ENCODE results near the gene BTN2A1. TPM values are rescaled to one million over a fixed set of nuclear protein-coding genes. Genes with fewer than 3 reads are reported as not detected.
"Not testable (repeated sequence)": the region's sequence is repeated elsewhere in the genome, so short reads cannot be mapped to it uniquely, and the experiment has no call there.

The BTN2A1 gene
- total RNA-seq, 1 experiment from 2014 or later: 17.2 TPM

DNA sequence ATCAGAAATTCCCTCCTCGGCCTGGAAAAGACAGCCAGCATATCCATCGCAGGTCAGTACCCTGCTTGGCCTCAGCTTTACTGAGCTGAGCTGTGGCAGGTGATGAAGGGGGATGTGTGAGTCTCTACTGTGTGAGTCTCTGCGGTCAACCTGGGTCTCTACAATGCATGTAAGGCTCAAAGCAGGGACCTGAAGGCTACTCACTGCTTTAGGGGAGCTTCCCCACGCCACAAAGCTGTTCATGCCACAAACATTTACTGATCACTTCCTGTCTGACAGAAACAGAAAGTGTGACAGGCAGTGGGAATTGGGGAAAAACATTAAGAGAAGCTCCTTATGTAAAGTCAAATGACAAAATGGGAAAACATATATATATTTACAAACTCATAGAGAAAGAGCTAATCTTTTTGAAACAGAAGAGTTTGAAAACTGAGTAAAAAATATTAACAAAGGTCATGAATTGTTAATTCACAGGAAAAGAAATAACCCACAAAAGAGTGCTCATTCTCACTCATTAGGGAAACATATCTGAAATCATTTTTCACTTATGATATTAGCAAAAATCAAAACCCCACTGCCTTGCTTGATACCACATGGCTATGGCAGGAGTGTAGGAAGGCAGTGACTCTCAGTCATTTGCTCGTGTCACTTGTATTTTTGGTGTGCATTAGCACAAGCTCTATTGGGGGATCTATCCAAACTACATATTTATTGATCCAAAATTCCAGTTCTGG is 11.7 kb upstream of the BTN2A1 start:
- Histone ChIP-seq H3K36me3 (no peaks in the 10 kb centered on the region), H3K9me3 (replicated peaks) (no peaks in the 10 kb centered on the region), H3K27ac (no peak overlapping the region), H3K4me1 (no peaks in the 10 kb centered on the region), H3K27me3 (no peaks in the 10 kb centered on the region), H3K4me3 (no peak overlapping the region)
- DNase-seq: no peak

DNA sequence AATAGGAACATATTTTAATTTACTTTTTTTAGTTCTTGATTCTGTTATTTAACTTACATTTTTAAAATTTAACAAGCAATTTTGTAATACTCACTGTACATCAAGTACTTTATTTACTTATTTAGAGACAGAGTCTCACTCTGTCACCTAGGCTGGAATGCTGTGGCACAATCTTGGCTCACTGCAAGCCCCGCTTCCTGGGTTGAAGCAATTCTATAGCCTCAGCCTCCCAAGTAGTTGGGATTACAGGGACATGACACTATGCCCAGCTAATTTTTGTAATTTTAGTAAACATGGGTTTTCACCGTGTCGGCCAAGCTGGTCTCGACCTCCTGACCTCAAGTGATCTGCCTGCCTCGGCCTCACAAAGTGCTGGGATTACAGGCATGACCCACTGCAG is 10.5 kb upstream of the BTN2A1 start:
- no peaks in the 10 kb centered on the region for H3K36me3 ChIP-seq
- H3K27ac ChIP-seq: no peak overlapping the region
- DNase-seq: no peak
- no peak overlapping the region for H3K4me3 ChIP-seq
- H3K27me3 ChIP-seq: no peaks in the 10 kb centered on the region
- H3K9me3 ChIP-seq (replicated peaks): no peaks in the 10 kb centered on the region
- H3K4me1 ChIP-seq: no peaks in the 10 kb centered on the region

DNA sequence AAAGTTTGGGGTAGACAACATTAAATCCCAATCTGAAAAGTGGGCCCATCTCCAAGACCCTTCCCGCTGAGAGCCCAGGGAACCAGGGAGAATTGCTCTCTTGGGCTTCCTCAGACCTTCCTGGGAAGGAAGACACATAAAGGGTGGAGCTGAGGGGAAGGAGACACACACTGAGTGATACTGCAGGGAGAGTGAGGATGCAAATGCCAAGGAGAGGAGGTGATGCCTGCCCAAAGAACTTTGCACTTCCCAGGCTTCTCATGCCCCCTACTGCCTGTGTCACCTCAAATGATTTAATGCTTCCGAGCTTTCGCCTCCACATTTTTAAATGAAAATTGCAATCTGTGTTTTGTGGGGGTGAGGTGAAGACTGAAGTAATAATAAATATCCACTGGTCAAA is 7.5 kb upstream of the BTN2A1 start:
- no peaks in the 10 kb centered on the region for H3K36me3 ChIP-seq
- no peaks in the 10 kb centered on the region for H3K4me1 ChIP-seq
- no peak overlapping the region for H3K4me3 ChIP-seq
- no peaks in the 10 kb centered on the region for H3K27me3 ChIP-seq
- no peak for DNase-seq
- H3K9me3 ChIP-seq (replicated peaks): no peaks in the 10 kb centered on the region
- no peak overlapping the region for H3K27ac ChIP-seq

DNA sequence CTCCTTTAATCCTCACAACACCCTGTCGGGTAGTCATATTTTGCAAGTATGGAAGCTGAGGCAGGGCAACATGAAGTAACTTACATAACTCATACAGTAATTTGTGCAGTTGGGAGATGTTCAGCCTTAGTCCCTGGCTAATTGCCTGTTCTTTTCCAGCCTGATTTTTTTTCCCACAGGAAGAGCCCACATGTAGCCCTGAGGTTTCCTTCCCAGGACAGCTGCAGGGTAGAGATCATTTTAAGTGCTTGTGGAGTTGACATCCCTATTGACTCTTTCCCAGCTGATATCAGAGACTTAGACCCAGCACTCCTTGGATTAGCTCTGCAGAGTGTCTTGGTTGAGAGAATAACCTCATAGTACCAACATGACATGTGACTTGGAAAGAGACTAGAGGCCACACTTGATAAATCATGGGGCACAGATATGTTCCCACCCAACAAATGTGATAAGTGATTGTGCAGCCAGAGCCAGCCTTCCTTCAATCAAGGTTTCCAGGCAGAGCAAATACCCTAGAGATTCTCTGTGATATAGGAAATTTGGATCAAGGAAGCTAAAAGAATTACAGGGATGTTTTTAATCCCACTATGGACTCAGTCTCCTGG is 5.0 kb upstream of the BTN2A1 start:
- peak; percentile 22 to 67 for DNase-seq
- Histone ChIP-seq H3K9me3 (replicated peaks) (no peaks in the 10 kb centered on the region), H3K4me1 (peaks cover 4% of the 10 kb centered on the region), H3K27me3 (no peaks in the 10 kb centered on the region), H3K4me3 (no peak overlapping the region), H3K36me3 (no peaks in the 10 kb centered on the region), H3K27ac (no peak overlapping the region)

DNA sequence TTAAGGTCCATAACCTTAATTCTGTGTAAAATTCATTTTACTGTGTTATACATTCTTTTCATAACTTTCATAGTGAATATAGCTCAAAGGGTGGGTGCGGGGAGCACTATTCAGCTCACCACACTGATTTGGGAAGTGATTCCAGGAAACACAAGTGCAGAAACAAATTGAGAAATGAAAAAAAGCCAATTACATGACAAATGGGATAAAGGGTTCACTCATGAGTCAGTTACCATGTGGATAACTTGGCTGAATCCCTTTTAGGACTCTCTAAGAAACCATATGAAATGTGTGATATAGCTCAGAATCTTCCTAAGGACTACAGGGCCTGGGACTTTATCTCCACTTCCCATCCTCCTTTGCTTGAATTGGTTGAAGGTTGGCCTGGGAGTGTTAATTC is 3.1 kb upstream of the BTN2A1 start:
- no peaks in the 10 kb centered on the region for H3K36me3 ChIP-seq
- peaks cover 4% of the 10 kb centered on the region for H3K4me1 ChIP-seq
- H3K27me3 ChIP-seq: no peaks in the 10 kb centered on the region
- H3K9me3 ChIP-seq (replicated peaks): no peaks in the 10 kb centered on the region
- H3K4me3 ChIP-seq: no peak overlapping the region
- no peak for DNase-seq
- H3K27ac ChIP-seq: no peak overlapping the region

DNA sequence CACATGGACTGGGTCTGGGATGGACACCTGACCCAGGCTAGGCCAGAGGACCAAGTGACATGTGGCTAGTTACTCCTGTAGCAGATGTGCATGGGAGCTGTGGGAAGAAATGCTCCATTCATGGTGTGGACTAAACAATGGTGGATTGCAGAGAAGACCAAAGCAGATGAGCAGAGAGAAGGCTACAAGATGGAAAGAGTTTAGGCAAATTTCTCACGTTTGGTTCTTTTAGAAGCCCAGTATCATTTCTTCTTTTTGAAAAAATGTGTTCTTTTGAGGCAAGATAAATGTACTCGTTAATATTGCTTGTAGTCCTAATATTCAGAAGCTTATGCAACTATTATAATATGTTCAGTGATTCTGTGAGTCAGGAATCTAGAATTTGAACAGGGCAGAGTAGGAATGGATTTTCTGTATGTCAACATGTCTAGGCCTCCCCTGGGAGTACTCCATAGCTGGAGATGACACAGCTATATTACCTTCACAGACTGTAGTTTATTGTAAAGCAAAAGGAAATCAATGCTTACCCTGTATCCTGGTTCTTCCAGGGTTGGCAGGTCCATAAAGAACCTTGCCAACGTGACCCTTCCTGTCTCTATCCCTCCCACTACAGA is 2.3 kb upstream of the BTN2A1 start:
- Histone ChIP-seq H3K4me1 (peaks cover 4% of the 10 kb centered on the region), H3K36me3 (peaks cover 4% of the 10 kb centered on the region; the same call in 1 of the 2 replicates), H3K4me3 (no peak overlapping the region), H3K9me3 (replicated peaks) (no peaks in the 10 kb centered on the region), H3K27me3 (no peaks in the 10 kb centered on the region), H3K27ac (no peak overlapping the region)
- DNase-seq: no peak

DNA sequence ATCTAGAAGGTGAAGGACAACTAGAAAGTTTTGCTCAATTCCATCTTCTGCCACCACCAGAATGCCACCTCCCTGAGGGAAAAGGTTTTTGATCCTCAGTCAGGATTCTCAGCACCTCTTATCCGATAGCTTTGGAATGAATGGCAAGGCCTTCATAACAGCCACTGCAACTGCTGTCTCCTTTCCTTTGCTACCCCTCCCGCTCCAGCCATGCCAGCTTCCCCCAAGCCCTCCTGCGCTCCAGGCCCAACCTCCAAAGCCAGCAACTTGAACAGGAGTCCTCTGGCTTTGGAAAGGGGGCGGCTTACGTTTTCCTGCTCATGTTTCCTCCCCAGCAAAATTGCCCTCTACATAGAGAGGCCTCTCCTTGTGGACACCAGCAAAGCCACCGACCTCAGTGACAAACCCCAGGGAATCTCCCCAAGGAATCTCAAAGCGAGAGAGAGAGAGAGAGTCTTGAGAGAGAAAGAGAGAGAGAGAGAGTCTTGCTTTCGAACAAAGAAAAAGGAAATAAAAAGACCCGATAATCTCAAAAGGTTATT is 420 bp upstream of the BTN2A1 start:
- peak; percentile 65 to 81 for DNase-seq
- Histone ChIP-seq H3K27me3 (no peaks in the 10 kb centered on the region), H3K4me3 (peak overlapping the region; percentile 76)

DNA sequence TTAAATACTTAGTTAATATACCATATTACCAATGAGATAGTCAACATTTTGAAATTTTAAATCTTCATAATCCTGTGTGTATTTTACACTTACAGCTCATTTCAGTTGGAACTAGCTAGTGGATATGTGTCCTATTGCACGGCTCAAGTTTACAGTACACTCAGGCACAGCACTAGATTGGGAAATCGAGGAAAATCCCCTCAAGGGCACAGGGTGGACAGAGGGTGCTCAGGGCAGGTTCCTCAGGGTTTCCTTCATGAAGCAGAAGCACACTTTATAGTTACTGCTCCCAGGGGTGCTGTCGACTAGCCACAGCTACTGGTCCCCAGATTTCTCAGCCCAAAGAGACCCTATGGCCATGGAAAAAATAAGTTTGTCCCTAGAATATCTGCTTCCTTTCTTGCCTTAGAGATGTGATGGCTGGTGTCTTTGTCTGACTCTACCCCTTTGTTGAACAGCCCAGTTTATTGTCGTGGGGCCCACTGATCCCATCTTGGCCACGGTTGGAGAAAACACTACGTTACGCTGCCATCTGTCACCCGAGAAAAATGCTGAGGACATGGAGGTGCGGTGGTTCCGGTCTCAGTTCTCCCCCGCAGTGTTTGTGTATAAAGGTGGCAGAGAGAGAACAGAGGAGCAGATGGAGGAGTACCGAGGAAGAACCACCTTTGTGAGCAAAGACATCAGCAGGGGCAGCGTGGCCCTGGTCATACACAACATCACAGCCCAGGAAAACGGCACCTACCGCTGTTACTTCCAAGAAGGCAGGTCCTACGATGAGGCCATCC is 1.5 kb downstream of the BTN2A1 start:
- peaks cover 25% of the 10 kb centered on the region for H3K36me3 ChIP-seq
- peaks cover 4% of the 10 kb centered on the region for H3K4me1 ChIP-seq
- no peak overlapping the region for H3K27ac ChIP-seq
- H3K9me3 ChIP-seq (replicated peaks): no peaks in the 10 kb centered on the region
- no peaks in the 10 kb centered on the region for H3K27me3 ChIP-seq
- DNase-seq: no peak
- no peak overlapping the region; the same call in 1 of the 2 replicates for H3K4me3 ChIP-seq

More for the DNA sequence above, 420 bp upstream of the BTN2A1 start:
- Histone ChIP-seq H3K9me3 (replicated peaks) (no peaks in the 10 kb centered on the region), H3K36me3 (peaks cover 15% of the 10 kb centered on the region), H3K4me1 (peaks cover 4% of the 10 kb centered on the region), H3K27ac (peak overlapping the region; percentile 68)

DNA sequence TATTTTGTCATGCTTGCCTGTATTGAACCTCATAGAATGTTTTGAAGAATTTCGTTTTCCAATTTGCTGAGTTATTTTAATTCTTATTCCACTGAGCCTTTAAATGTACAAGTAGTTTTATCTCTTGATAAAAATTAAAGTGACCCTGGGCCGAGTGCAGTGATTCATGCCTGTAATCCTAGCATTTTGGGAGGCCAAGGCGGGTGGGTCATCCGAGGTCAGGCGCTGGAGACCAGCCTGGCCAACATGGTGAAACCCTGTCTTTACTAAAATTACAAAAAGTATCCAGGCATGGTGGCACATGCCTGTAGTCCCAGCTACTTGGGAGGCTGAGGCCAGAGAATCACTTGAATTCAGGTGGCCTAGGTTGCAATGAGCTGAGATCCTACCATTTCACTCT is 3.6 kb downstream of the BTN2A1 start:
- peaks cover 36% of the 10 kb centered on the region for H3K36me3 ChIP-seq
- not testable (repeated sequence) for H3K4me3 ChIP-seq; H3K4me1 ChIP-seq; H3K9me3 ChIP-seq (replicated peaks); H3K27ac ChIP-seq; H3K27me3 ChIP-seq; DNase-seq

DNA sequence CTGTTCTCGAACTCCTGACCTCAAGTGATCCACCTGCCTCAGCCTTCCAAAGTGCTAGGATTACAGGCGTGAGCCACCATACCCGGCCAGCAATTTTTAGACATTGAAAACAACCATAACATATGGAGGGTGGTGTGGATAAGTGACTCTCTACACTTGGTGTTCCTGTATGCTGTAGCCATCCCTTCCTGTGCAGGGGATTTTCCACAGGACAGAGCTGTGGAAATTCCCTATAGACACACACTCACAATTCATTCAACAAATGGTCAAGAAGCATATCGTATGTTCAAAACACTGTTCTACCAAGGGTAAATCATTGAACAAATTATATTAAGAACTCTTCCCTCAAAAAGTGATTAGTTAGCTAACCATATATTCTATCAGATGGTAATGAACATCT is 6.3 kb downstream of the BTN2A1 start:
- Histone ChIP-seq H3K9me3 (replicated peaks) (no peaks in the 10 kb centered on the region), H3K27me3 (no peaks in the 10 kb centered on the region), H3K36me3 (peaks cover 48% of the 10 kb centered on the region), H3K27ac (no peak overlapping the region), H3K4me3 (no peak overlapping the region), H3K4me1 (no peaks in the 10 kb centered on the region)
- no peak for DNase-seq

DNA sequence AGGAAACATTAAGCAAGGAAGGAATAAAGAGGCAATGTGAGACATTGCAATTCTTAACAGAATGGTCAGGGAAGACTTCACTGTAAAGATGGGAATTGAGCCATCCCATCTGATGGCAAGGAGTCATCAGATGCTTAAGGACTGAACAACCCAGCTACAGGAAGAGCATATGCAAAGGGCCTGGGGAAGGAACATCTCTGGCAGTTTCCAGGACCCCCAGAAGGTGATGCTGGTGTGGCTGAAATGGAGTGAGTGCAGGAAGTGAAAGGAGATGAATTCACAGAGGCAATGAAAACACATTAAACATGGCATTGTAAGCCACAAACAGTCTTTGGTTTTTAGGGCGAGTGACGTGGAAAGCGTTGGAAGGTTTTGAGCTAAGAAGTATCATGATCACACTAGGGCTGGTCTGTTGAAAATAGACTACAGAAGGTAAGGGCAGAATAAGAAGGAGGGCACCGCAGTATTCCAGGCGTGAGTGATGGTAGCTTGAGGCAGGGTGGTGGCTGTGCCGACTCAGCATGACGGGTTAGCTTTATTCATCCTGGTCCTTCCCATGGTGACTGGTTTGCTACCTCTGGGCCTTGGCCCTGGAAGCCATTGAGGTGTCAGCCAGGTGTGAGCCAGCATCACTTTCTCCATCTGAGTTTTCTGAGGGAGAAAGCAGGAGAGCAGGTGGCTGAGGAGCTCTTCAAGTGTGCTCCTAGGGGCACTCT is 6.8 kb downstream of the BTN2A1 start:
- H3K4me1 ChIP-seq: no peaks in the 10 kb centered on the region
- DNase-seq: no peak
- peaks cover 50% of the 10 kb centered on the region for H3K36me3 ChIP-seq
- H3K4me3 ChIP-seq: no peak overlapping the region
- no peaks in the 10 kb centered on the region for H3K9me3 ChIP-seq (replicated peaks)
- no peak overlapping the region for H3K27ac ChIP-seq
- no peaks in the 10 kb centered on the region for H3K27me3 ChIP-seq

DNA sequence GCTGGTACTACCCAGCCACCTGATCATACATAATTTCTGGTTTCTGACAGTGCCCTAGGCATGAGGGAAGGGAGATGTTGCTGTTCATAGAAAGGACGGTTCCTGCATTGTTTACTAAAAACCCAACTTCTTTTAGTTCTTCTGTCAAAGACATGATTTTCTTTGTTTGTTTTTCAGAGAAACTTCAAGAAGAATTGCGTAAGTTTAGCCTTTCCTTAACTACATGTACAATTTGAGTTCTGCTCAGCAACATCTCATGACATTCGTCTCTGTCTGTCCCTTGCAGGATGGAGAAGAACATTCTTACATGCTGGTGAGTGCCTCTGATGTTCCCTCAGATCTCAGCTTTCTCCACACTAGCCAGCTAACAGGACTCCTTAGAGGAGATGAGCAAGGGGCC is 8.0 kb downstream of the BTN2A1 start:
- Histone ChIP-seq H3K4me3 (no peak overlapping the region), H3K4me1 (no peaks in the 10 kb centered on the region), H3K9me3 (replicated peaks) (no peaks in the 10 kb centered on the region), H3K27me3 (no peaks in the 10 kb centered on the region), H3K27ac (no peak overlapping the region), H3K36me3 (peaks cover 43% of the 10 kb centered on the region)
- DNase-seq: no peak

DNA sequence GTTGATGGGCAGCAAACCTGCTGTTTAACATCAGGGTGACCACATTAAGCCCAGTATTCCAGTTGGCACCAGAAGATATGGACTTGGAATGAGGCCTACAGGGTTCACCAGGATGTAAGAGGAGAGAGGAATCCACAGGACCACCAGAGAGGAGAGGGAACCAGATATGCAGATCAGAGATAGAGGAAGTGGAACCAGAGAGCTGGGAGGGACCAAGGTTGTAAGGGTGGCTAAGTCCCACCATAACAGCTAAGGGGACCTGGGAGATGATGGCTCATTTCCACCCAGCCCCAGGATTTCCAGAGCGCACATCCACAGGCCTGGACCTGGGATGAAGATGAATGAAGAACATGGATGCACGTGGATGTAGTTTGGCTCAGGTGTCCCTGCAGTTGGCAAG is 11.1 kb downstream of the BTN2A1 start:
- Histone ChIP-seq H3K36me3 (peaks cover 26% of the 10 kb centered on the region), H3K27ac (no peak overlapping the region), H3K9me3 (replicated peaks) (no peaks in the 10 kb centered on the region), H3K4me1 (no peaks in the 10 kb centered on the region), H3K4me3 (no peak overlapping the region), H3K27me3 (no peaks in the 10 kb centered on the region)
- no peak for DNase-seq

DNA sequence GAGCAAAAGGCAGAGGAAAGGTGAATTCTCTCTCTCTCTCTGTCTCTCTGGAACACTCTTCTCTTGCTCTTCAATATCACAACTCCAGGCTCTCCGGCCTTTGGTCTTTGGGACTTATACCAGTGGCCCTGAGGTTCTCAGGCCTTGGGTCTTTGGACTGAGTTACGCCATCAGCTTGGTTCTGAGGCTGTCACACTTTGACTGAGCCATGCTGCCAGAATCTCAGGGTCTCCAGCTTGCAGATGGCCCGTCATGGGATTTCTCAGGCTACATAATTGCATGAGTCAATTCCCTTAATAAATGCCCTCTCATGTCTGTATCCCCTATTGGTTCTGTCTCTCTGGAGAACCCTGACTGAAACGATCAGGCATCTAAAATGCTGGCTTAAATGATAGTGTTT is 12.9 kb downstream of the BTN2A1 start:
- Histone ChIP-seq H3K27ac (no peak overlapping the region), H3K27me3 (no peaks in the 10 kb centered on the region)
- DNase-seq: no peak

More for the DNA sequence above, 12.9 kb downstream of the BTN2A1 start:
- Histone ChIP-seq H3K4me1 (no peaks in the 10 kb centered on the region), H3K4me3 (no peak overlapping the region), H3K36me3 (peaks cover 21% of the 10 kb centered on the region), H3K9me3 (replicated peaks) (no peaks in the 10 kb centered on the region)

Measured in SJCRH30 (cell line).